ENCODE data around the gene TNS1. TPM values are rescaled to one million over a fixed set of nuclear protein-coding genes. Genes with fewer than 3 reads are reported as not detected.
A peak's percentile ranks its signal among the peaks of the same experiment; 100 is the strongest.

TNS1 gene
- total RNA-seq, 1 experiment from 2014 or later: 4.5 TPM

GRCh38 chr2:217756375-217757107 lies 246.3 kb downstream of the TNS1 start (continued):
- TF ChIP-seq ARID4B (CRISPR knock-in tag; IDR thresholded peaks at IDR 0.05; ENCODE audit: borderline replicate concordance): no peak
- TF ChIP-seq ESRRA (CRISPR knock-in tag; IDR thresholded peaks at IDR 0.05; ENCODE audit: borderline replicate concordance): no peak
- TF ChIP-seq TEAD4 (CRISPR knock-in tag; IDR thresholded peaks at IDR 0.05): no peak
- no peak for TF ChIP-seq KAT7 (CRISPR knock-in tag; IDR thresholded peaks at IDR 0.05; ENCODE audit: borderline replicate concordance)
- TF ChIP-seq NFYB (CRISPR knock-in tag; conservative IDR thresholded peaks at IDR 0.05; ENCODE audit: low read depth): no peak
- TF ChIP-seq SOX15 (CRISPR knock-in tag; IDR thresholded peaks at IDR 0.05): no peak
- no peak for TF ChIP-seq ZSCAN18 (CRISPR knock-in tag; IDR thresholded peaks at IDR 0.05)
- TF ChIP-seq IRF1 (CRISPR knock-in tag; IDR thresholded peaks at IDR 0.05): no peak
- 0 out of 2 replicates have a peak, but pooled peaks have one; percentile 74 for TF ChIP-seq HMGXB4 (CRISPR knock-in tag; IDR thresholded peaks at IDR 0.05)
- TF ChIP-seq FOXK1 (CRISPR knock-in tag; IDR thresholded peaks at IDR 0.05): 0 out of 2 replicates have a peak, but pooled peaks have one; percentile 26
- no peak for TF ChIP-seq ATF2 (CRISPR knock-in tag; IDR thresholded peaks at IDR 0.05; ENCODE audit: borderline replicate concordance, low read depth)
- TF ChIP-seq NFE2L1 (CRISPR knock-in tag; IDR thresholded peaks at IDR 0.05): no peak; the same call in 1 of the 2 replicates
- TF ChIP-seq ZNF423 (CRISPR knock-in tag; IDR thresholded peaks at IDR 0.05): peak; percentile 12; the same call in 1 of the 2 replicates
- TF ChIP-seq TP53 (CRISPR knock-in tag; IDR thresholded peaks at IDR 0.05): no peak
- no peak for TF ChIP-seq ZNF512 (CRISPR knock-in tag; IDR thresholded peaks at IDR 0.05; ENCODE audit: borderline replicate concordance)
- peak; percentile 62; the same call in 1 of the 2 replicates for TF ChIP-seq ZNF532 (CRISPR knock-in tag; IDR thresholded peaks at IDR 0.05; ENCODE audit: borderline replicate concordance)
- TF ChIP-seq MYBL2 (CRISPR knock-in tag; IDR thresholded peaks at IDR 0.05): no peak
- TF ChIP-seq TEAD1 (CRISPR knock-in tag; IDR thresholded peaks at IDR 0.05): no peak
- TF ChIP-seq ZNF138 (CRISPR knock-in tag; conservative IDR thresholded peaks at IDR 0.05): no peak
- no peak for TF ChIP-seq SMAD4 (CRISPR knock-in tag; IDR thresholded peaks at IDR 0.05)
- no peak for TF ChIP-seq ZBTB21 (CRISPR knock-in tag; IDR thresholded peaks at IDR 0.05; ENCODE audit: borderline replicate concordance)
- TF ChIP-seq ZNF232 (CRISPR knock-in tag; IDR thresholded peaks at IDR 0.05): no peak
- TF ChIP-seq ELF4 (CRISPR knock-in tag; IDR thresholded peaks at IDR 0.05; ENCODE audit: low read depth): no peak

All from WTC11 (cell line).